Esophagus squamous epithelium (tissue), 4 donors: ENCODE measurements around the gene NPHP4.

Experiments
- POLR2A ChIP-seq, 4 donors: fragments of 450-650 bp; IDR thresholded peaks; one replicate each; pipeline ENCODE4 v1.6.1; 2017; ENCODE audit warnings: antibody characterized with exemption in 4 of 4, mild to moderate bottlenecking in 4 of 4, moderate library complexity in 3 of 4
- TF ChIP-seq, protein P1 (sequence below), 6 experiments: fragments of 450-650 bp in 4 of 6; fragments of 200-600 bp in 2 of 6; sonication (generic) in 2 of 6; IDR thresholded peaks; one replicate each; pipeline ENCODE4 v1.5.1; 2016 to 2019; ENCODE audit warnings: antibody characterized with exemption in 6 of 6, mild to moderate bottlenecking in 4 of 6, moderate library complexity in 4 of 6

DNA sequence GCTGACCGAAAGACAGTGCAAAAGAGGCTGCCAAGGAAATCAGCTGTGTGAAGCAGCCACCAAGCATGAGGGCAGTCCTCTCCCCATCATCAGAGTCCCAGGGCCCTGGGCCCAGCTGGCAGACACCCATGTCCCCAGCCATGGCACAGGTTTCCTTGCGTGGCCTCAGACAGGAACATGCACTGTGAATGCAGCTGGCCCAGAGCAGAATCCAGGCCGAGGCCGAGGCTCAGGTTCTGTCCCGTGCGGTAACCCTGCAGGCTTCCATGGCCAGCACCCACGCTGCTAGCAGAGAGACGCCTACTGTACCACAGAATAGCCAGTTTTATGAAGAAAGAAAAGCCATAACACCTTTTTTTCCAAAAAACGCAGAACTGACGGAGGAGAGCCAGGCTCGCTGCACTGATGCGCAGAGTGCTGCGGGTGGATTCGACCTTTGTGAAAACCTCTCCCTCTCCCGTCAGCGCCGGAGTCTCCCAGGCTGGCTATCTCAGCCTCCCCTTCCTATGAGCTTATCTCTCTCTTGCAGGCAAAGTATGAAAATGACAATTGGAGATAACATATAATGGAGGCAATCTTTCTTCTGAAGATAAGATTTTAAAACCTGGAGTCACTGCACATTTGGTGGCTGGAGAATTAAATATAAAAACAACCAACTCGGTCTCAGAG is 106.6 kb downstream of the NPHP4 start:
- TF ChIP-seq, protein P1, sequence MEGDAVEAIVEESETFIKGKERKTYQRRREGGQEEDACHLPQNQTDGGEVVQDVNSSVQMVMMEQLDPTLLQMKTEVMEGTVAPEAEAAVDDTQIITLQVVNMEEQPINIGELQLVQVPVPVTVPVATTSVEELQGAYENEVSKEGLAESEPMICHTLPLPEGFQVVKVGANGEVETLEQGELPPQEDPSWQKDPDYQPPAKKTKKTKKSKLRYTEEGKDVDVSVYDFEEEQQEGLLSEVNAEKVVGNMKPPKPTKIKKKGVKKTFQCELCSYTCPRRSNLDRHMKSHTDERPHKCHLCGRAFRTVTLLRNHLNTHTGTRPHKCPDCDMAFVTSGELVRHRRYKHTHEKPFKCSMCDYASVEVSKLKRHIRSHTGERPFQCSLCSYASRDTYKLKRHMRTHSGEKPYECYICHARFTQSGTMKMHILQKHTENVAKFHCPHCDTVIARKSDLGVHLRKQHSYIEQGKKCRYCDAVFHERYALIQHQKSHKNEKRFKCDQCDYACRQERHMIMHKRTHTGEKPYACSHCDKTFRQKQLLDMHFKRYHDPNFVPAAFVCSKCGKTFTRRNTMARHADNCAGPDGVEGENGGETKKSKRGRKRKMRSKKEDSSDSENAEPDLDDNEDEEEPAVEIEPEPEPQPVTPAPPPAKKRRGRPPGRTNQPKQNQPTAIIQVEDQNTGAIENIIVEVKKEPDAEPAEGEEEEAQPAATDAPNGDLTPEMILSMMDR (IDR thresholded peaks at IDR 0.05) = no peak
- no peak for TF ChIP-seq POLR2A (IDR thresholded peaks at IDR 0.05)
